NB4 (cell line): ENCODE measurements around the gene SMR3A.

Experiments used
- POLR2A ChIP-seq: IDR thresholded peaks from 2 replicates; pipeline ENCODE4 v1.6.1; 2011; ENCODE audit warnings: mild to moderate bottlenecking; ENCODE audit not compliant: insufficient read length; ENCODE audit errors: extremely low read depth
- TF ChIP-seq, protein P1 (sequence below): IDR thresholded peaks from one replicate; pipeline ENCODE4 v1.5.1; 2012; ENCODE audit warnings: low read depth, low read length
- TF ChIP-seq, protein P2 (sequence below): IDR thresholded peaks from 2 replicates; pipeline ENCODE4 v1.6.1; 2011; ENCODE audit warnings: low read depth, low read length

GRCh38 chr4:70367813-70368212, 7.3 kb downstream of the SMR3A start:
- TF ChIP-seq, protein P1, sequence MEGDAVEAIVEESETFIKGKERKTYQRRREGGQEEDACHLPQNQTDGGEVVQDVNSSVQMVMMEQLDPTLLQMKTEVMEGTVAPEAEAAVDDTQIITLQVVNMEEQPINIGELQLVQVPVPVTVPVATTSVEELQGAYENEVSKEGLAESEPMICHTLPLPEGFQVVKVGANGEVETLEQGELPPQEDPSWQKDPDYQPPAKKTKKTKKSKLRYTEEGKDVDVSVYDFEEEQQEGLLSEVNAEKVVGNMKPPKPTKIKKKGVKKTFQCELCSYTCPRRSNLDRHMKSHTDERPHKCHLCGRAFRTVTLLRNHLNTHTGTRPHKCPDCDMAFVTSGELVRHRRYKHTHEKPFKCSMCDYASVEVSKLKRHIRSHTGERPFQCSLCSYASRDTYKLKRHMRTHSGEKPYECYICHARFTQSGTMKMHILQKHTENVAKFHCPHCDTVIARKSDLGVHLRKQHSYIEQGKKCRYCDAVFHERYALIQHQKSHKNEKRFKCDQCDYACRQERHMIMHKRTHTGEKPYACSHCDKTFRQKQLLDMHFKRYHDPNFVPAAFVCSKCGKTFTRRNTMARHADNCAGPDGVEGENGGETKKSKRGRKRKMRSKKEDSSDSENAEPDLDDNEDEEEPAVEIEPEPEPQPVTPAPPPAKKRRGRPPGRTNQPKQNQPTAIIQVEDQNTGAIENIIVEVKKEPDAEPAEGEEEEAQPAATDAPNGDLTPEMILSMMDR: no peak
- no peak for TF ChIP-seq POLR2A
- TF ChIP-seq, protein P2, sequence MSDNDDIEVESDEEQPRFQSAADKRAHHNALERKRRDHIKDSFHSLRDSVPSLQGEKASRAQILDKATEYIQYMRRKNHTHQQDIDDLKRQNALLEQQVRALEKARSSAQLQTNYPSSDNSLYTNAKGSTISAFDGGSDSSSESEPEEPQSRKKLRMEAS: no peak
